GM18909 (cell line): Measurements from ENCODE around the gene TCAP.

Source experiments
- ATAC-seq: cut with Tn5 transposase; IDR thresholded peaks from one replicate; pipeline ENCODE4 v1.9.1; 2021; ENCODE audit warnings: mild to moderate bottlenecking; ENCODE audit not compliant: unreplicated experiment, poor library complexity

TCAP gene

DNA sequence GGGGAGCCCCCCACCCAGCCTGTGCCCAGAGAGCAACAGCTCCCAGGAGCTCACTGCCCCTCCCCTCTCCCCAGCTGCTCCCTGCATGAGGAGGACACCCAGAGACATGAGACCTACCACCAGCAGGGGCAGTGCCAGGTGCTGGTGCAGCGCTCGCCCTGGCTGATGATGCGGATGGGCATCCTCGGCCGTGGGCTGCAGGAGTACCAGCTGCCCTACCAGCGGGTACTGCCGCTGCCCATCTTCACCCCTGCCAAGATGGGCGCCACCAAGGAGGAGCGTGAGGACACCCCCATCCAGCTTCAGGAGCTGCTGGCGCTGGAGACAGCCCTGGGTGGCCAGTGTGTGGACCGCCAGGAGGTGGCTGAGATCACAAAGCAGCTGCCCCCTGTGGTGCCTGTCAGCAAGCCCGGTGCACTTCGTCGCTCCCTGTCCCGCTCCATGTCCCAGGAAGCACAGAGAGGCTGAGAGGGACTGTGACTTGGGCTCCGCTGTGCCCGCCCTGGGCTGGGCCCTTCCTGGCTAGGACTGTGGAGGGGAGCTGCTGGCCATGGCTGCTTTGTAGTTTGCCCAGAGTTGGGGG is 584 bp downstream of the TCAP start:
- no peak for ATAC-seq

DNA sequence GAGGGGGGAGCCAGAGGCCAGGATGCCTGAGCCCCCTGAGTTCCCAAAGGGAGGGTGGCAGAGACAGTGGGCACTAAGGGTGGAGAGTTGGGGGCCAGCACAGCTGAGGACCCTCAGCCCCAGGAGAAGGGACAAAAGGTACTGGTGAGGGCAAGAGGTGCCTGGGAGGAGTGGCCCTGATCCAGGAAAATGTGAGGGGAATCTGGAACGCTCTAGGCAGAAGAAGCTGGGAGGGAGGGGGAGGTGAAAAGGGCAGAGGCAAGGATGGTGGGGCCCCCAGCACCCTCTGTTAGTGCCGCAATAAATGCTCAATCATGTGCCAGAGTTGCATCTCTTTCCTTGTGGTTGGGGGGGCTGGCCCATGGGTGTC is 1.1 kb downstream of the TCAP start:
- no peak for ATAC-seq

DNA sequence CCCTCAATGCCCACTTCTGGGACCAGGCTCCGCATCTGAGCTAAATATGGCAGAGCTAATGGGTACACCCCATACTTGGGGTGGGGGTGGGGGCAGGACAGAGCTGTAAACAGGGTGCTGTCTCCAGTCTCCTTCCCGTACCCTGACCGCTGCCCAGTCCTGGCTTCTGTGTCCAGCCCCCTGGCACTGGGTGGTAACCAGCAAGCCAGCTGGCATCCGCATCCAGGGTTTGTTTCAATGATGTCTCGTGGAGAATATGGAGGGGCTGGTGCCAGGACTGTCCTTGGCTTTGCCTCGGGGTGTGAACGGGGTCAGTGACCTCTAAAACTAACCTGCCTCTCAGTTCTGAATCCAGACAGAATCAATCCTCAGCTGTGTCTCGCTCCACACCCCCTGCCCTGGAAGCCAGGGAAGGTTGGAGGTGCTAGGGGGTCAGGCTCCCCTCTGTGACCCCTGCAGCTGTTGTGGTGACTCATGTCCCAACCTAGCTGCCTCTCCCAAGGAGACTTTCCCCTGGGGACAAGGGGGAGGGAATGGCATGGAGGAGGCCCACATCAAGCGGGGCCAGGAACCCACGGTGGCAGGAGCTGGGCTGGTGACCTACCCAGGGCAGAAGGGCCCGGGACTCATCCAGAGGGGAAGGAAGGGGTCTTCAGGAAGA is 1.6 kb downstream of the TCAP start:
- ATAC-seq, result no peak

DNA sequence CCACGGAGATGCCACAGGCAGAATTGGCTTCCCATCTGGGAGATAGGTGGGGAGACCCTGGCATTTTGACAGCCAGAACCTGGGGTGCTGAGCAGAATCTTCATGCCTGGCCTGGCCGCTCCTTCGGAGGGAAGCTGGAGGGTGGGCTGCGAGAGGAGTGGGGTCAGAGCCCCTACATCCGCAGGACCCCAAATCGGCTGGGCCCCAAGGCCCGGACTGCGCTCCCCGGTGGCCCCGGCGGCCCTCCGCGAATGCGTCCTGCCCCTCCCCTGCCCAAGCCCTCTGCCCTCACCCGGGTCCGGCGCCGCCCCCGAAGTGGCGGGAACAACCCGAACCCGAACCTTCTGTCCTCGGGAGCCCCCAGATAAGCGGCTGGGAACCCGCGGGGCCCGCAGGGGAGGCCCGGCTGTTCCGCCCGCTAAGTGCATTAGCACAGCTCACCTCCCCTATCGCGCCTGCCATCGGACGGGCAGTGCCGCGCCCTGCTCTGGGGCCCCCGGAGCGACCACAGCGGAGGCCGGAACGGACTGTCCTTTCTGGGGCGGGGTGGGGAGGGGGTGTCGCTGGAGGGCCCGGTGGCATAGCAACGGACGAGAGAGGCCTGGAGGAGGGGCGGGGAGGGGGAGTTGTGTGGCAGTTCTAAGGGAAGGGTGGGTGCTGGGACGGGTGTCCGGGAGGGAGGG is 2.3 kb downstream of the TCAP start:
- ATAC-seq, result no peak

DNA sequence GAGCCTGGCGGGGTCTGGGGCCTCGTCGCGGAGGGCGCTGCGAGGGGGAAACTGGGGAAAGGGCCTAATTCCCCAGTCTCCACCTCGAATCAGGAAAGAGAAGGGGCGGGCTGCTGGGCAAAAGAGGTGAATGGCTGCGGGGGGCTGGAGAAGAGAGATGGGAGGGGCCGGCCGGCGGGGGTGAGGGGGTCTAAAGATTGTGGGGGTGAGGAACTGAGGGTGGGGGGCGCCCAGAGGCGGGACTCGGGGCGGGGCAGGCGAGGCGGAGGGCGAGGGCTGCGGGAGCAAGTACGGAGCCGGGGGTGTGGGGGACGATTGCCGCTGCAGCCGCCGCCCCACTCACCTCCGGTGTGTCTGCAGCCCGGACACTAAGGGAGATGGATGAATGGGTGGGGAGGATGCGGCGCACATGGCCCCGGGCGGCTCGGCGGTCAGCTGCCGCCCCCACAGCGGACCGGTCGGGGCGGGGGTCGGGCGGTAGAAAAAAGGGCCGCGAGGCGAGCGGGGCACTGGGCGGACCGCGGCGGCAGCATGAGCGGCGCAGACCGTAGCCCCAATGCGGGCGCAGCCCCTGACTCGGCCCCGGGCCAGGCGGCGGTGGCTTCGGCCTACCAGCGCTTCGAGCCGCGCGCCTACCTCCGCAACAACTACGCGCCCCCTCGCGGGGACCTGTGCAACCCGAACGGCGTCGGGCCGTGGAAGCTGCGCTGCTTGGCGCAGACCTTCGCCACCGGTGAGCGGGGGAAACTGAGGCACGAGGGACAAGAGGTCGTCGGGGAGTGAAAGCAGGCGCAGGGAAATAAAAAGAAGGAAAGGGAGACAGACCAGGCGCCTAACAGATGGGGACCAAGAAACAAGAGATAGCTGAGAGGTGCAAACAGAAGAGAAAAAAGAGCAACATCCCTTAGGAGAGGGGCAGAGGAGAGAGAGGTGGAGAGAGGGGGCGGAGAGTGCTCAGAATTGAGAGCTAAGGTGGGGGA is 3.1 kb downstream of the TCAP start, which contains the start of gene PNMT:
TSS of gene PNMT (plus strand) at position 509 of the 980 bp plus-strand sequence. CDS start at position 532, 23 bp downstream.
- no peak for ATAC-seq

DNA sequence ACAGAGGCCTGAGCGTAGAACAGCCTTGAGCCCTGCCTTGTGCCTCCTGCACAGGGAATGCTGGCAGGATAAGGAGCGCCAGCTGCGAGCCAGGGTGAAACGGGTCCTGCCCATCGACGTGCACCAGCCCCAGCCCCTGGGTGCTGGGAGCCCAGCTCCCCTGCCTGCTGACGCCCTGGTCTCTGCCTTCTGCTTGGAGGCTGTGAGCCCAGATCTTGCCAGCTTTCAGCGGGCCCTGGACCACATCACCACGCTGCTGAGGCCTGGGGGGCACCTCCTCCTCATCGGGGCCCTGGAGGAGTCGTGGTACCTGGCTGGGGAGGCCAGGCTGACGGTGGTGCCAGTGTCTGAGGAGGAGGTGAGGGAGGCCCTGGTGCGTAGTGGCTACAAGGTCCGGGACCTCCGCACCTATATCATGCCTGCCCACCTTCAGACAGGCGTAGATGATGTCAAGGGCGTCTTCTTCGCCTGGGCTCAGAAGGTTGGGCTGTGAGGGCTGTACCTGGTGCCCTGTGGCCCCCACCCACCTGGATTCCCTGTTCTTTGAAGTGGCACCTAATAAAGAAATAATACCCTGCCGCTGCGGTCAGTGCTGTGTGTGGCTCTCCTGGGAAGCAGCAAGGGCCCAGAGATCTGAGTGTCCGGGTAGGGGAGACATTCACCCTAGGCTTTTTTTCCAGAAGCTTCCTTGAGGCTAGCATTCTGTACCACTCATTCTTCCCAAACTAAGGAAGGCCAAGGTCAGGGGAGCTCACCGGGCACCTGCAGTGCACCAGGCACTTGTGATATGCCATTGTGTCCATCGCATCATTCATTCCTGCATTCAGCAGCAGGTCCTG is 5.0 kb downstream of the TCAP start:
- ATAC-seq, result no peak

DNA sequence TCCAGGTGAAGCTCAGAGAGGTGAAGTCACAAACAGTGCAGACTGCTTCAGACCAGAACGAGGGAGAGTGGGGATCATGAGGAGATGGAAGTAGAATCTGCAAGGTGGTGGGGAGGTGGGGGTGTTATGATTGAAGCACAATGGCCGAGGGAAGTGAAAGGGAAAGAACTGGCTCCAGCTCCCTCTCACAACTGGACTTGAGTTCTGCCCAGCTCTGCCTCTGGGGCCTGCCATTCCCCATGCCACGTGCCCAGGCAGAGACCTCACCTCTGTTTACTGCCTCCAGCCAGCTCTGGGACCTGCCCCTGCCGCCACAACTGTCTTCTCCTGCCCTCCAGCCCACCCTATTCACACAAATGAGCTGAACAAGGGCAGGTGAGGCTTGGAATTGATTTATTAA is 5.6 kb downstream of the TCAP start:
- no peak for ATAC-seq

DNA sequence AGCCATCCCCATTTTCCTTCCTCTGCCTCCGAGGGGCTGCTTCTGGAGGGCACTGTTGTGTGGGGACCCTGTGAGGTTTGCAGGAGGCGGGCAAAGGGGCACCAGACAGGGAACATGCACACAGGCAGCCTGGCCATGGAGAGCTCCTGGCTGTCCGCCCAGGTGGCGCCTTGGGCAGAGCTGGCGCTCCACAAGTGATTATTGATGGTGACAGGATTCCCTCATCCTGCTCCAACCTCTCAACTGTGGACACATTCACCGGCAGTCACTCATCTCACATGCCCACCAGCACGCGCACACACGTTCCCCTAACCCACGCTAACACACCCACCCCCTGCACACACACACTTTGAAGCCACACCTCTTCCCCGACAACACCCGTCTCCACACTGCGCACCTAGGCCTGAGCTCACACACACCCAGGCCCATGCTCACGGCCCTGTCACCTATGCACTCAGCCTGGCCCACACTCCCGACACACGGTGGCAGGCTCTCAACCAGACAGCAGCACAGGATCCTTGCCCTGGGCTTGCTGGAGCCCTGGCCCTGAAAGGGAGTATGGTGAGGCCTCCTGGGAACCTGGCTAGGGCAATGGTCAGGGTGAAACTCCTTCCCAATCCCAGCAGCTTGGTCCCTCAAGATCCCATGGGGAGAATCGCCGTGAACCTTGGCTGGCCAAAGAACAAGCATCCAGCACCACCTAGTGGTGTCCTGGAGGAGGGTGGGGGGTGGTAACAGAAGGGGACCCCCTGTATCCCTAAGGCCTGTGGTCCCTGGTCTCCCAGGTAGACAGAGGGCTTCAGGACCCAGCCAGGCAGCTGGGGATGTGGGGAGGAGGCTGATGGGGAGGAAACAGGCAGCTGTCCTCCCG is 6.7 kb downstream of the TCAP start:
- no peak for ATAC-seq

DNA sequence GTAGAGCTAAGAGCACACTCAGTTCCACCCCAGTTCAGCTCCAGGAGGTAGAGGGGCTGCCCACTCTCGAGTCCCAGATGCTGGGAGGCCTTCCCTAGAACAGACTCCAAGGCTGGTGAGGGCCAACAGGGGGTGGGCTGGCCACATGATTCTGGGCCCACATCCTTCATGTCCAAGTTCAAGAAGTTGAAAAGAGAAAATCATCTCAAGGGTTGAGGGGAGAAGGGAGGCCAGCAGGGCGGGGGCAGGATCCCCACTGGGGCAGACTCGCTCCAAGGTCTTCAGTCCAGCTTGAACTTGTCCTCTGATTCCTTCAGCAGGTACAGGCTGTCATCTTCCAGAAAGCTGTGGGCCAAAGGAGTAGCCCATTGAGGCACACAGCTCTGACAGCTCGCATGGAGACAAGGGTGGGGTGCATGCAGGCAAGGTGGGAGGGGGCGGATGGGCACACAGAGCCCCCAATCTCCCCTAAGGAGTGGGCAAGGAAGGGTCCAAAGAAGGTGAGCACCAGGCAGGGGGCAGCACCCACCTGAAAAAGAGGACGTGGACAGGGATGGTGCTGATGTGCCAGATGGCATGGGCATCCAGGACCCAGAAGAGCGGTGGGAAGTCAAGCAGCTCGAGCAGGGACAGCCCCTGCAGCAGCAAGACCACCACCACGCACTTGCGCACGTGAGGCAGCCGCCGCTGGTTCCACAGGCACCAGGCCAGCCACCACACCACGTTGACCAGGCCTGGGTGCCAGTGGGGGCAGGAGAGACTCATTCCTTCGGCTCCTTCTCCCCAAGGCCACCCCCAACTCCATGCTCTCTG is 7.6 kb downstream of the TCAP start:
- no peak for ATAC-seq

DNA sequence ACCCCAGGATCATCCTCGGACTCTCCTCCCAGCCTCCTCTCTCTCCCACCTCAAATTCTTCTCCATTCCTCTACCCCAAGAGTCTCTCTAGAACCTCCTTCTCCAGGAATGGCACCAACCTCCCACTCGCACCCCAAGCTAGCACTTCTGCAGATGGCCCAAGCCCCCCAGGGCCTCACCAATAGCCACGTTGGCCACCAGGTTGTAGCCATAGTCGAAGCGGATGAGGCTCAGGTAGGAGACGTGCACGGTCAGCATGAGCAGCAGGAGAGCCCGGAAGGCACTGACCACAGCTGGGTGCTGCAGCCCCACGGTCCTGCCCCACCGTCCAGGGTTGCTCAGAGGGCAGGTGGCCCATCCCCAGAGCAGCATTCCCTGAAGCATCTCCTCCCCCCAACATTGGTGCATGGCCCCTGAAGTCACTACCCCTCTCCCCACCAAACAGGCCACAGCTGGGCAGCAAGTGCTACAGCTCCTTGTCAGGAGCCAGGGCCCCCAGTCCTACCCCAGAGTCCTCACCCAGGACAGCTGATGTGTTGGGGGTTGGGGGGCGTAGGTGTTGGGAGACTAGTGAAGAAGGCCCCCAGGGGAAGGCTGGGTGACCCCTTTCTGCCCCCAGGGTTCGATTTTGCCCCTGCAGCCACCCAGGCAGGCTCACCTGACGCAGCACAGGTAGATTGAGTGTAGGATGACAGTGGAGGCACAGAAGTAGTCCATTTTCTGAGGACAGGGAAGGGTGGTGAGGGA is 8.4 kb downstream of the TCAP start:
- ATAC-seq, result no peak

DNA sequence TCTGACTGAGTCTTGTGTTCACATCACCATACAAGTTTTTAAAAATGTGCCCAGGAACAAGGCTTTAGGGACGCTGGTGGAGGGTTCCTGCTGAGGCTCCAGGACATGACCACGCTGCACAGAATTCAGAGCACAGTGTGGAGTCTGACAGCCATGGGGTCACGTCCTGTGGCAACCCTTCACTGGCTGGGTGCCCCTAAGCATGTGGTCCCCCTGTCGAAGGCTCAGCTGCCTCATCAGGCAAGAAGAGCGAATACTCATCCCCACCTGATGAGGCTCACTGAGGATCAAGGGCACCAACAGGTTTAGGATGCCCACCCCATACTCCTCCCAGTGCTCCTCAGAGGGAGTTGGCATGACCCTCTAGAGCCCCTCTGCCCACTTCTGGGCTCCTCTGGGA is 9.0 kb downstream of the TCAP start:
- no peak for ATAC-seq

DNA sequence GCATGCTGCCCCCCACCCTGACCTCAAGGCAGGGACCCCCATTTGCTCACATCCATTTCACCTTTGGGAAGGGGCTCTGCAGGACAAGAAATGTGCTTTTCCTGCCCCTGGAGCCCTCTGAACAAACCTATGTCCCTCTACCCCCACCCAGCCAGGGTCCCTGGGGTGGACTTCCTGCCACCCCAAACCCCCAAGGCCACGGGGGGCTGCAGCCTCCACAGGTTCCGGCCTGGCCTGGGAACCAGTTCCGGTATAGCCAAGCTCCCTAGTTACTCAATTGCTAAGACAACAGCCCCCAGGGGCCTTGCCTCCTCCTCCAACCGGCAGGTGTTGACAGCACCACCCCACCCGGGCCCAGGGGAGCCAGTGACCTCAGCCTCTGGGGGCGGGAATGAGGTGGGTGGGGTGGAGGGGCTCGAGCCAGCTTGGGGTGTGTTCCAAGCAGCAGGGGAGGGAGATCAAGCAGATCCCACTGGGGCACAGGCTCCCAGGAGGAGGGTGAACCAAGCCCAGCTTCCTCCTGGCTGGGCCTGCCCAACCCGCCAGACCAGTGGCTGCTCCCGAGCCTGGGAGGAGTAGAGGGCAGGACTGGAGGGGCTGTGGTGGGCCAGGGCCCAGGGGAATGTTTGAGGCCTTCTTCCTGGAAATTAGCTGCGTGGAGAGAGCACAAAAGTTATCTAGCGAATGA is 9.7 kb downstream of the TCAP start:
- ATAC-seq, result no peak

DNA sequence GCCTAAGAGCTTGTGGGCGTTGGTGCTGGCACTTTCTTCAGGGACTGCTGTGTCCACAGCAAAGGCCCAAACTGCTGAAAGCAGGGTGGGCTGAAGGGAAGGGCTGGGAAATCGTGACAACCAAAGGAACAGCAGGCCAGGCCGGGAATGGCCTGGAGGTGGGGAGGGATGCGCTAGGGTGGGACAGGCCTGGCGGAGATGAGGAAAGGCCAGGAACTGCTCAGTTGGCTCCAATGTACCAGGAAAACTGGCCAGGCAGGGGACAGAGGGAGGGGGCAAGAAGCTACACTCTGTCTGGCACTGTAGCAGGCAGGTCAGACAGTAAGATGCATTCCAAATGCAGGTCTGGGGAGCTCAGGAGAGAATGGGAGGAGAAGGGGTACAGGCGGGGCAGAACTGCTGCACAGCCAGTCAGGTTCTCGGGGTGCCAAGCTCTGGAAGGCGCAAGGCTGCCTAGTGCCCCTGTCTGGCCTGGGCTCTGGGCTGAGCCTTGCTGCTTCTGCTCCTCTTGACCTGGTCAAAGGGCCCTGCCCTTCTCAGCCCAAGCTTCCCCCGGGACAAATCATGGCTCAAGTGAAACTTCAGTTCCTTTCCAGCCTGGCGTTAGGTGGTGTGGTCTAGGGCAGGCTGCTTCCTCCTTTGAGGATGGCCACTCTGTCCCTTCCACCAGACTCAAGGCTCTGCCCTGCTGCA is 10.4 kb downstream of the TCAP start:
- no peak for ATAC-seq

DNA sequence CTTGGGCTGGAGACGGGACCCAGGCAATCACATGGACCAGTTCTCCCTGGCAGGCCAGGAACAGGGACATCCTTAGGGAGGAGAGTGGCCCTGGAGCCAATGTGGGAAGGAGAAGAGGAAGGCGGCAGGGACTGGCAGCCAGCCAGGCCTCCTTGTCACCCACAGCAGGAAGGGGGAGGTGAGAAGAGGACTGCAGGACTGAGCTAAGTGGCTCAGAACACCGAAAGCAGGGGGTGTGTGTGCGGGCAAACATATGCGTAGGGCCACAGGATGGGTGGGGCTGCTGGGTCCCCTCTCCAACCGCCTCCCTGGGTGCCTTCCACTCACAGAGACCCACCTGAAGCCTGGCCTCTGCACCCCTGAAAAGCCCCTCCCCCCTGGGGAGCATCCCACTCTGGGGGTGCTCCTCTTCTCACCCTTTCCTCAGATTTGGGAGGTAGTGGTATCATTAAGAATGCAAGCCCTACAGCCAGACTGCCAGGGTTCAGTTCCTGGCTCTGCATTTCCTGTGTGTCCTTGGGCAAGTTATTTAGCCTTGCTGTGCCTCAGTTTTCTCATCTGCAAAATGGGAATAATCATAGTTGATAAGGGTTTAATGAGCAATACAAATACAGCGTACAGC is 11.2 kb downstream of the TCAP start:
- ATAC-seq, result no peak

DNA sequence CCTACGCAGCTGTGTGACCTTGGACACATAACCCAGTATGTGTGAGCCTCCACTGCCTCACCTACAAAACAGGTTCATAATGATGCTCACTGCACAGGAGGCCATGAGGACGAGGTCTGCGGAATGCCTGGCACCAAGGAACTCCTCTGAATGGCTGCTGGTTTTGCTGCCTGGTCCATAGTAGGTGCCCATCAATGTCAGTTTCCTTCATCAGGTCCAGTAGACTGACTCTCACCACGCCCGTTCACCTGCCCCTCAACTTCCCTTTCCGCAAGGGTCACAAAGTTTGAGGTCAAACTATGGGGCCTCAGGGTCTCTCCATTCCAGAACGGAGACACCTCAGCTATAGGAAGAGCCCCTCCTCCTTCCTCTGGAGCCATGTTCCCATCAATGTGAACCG is 11.9 kb downstream of the TCAP start:
- no peak for ATAC-seq
